ENCODE results near the gene PEPD.

Gene PEPD

DNA sequence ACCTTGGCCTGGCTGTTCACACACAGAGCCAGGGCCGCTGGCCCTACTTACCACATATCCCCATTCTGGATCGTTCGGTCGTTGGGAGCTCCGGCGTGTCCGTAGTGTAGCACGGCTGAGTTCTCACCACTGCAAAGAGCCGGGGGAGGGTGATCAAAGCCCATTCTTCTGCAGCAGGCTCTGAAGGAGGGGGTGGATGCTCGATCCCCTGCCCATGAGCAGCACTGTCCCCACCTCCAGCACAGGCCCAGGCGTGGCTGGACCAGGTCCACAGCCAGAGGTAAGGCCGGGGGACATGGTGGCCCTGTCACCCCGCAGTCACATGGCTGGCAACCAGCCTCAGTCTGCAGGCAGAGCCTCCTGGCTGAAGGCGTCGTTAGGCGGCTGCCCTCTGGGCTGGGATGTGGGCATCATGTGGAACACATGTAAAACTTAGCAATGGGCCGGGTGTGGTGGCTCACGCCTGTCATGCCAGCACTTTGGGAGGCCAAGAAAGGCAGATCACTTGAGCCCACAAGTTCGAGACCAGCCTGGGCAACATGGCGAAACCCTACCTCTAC lies 109.9 kb downstream of the PEPD start:
- TF ChIP-seq, protein P1, sequence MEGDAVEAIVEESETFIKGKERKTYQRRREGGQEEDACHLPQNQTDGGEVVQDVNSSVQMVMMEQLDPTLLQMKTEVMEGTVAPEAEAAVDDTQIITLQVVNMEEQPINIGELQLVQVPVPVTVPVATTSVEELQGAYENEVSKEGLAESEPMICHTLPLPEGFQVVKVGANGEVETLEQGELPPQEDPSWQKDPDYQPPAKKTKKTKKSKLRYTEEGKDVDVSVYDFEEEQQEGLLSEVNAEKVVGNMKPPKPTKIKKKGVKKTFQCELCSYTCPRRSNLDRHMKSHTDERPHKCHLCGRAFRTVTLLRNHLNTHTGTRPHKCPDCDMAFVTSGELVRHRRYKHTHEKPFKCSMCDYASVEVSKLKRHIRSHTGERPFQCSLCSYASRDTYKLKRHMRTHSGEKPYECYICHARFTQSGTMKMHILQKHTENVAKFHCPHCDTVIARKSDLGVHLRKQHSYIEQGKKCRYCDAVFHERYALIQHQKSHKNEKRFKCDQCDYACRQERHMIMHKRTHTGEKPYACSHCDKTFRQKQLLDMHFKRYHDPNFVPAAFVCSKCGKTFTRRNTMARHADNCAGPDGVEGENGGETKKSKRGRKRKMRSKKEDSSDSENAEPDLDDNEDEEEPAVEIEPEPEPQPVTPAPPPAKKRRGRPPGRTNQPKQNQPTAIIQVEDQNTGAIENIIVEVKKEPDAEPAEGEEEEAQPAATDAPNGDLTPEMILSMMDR (IDR thresholded peaks at IDR 0.05; ENCODE audit: insufficient read depth, low read length, missing control alignments): no peak
- ChIA-PET POLR2A (no interaction called here), CTCF (interaction anchor here (1.3 to 19.3 kb wide), 2 partner anchors 170 to 173 kb away, joined by 4 to 406 read pairs; no protein-coding TSS in a partner anchor)
- no peak for DNase-seq (ENCODE audit: low read depth, low spot score)
- no peak overlapping the region for H3K4me3 ChIP-seq (ENCODE audit: low read depth, low read length)

DNA sequence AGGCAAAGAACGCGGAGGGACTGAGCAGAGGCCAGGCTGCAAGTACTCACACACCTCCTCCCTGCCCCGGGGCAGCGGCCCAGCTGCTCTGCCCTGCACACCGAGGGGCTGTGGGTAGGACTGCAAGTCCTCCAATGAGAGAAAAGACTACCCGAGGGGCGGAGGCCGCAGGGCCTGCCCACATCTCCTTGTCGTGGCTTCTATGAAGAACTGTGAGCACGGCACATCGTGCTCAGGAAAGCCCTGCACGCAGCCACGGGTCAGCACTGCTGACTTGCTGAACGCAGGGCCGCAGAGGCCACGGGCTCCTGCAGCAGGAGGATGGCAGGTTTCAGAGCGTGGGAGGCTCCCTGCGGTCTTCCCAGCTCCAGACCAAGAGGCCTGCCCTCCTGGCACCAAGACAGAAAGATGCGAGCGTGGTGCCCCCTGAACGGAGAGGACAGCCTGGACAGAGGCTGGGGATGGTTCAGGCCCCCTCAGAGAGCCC lies 110.6 kb downstream of the PEPD start:
- TF ChIP-seq, protein P1 (IDR thresholded peaks at IDR 0.05; ENCODE audit: insufficient read depth, low read length, missing control alignments): no peak
- DNase-seq (ENCODE audit: low read depth, low spot score): no peak
- CTCF ChIA-PET: interaction anchor here (0.8 to 19.3 kb wide), 4 partner anchors 10 to 172 kb away, joined by 3 to 406 read pairs (median 44); no protein-coding TSS in a partner anchor

DNA sequence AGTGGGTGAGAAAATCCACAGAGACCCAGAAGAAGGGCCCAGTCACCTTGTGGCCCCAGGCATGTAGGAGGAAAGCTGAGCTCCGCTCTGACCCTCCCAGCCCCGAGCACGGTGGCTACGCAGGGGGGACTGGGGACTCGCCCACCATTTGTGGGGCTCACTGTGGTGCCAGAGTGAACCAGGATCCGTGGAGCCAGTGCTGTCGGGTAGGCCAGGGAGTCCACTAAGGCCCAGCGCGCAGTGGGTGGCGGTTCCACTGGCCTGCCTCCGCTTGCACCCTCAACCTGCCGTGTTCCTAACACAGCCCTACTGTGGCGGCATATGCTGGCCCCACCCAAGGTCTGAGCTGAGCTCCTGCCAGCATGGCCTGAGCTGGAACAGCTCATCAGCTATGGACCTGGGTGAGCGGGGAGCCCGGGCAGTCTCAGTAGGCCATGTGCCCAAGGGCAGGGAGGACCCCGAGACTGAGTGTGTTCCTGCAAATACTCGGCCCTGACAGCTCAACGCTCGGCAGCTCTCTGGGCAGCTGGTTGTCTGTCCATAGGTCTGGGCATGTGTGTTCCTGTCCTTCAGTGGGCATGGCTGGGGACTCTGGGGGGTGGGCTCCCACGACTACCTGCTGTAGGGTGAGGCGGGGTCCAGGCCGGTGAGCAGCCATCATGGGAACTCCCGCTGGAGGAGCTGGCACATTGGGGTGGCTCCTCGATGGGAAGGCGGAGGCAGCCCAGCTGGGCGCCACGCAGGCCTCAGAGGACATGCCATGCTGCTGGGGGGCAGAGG lies 111.5 kb downstream of the PEPD start:
- ChIA-PET POLR2A (no interaction called here), CTCF (interaction anchor here (0.8 to 19.3 kb wide), 8 partner anchors 9 to 384 kb away, joined by 3 to 406 read pairs (median 6); no protein-coding TSS in a partner anchor)

More for the DNA sequence above, 110.6 kb downstream of the PEPD start:
- no peak overlapping the region for H3K4me3 ChIP-seq (ENCODE audit: low read depth, low read length)
- POLR2A ChIA-PET: no interaction called here

DNA sequence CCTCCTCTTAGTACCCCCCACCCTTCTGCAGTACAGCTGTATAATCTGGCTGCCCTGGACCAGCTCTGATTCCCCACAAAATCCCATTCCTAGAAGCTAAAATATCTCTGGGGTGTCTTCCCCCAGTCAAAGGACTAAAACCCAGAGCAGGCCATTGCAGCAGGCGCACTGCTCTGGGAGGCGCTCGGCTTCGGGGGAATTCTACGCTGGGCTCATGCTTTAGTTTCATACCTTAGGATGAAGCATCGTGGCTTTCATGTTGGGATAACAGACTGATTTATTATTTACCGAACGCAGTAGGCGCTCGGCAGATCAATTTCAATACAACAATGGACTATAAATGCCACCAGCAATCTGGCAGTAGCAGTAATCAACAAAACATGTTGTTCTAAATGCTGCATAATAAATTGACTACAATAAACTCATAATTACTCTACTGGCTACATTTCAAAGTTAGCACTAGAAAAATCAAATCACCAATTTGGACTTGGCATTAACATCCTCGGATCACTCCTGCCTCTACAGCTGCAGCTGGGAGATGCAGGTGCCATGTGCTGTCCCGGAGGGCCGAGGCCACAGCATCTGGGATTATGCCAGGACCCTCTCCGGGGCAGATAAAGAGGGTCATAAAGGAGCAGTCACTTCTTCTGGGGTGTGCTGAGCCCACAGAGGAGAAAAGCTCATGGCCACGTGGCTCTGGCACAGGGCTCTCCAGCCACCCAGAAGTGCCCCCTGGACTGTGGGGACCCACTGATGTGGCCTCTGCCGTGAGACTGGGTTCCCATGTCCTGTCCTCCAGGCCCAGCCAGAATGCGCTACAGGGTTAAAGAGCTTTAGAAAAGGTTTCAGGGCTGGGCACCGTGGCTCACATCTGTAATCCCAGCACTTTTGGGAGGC lies 112.8 kb downstream of the PEPD start:
- TF ChIP-seq, protein P1 (IDR thresholded peaks at IDR 0.05; ENCODE audit: insufficient read depth, low read length, missing control alignments): no peak

More for the DNA sequence above, 111.5 kb downstream of the PEPD start:
- DNase-seq (ENCODE audit: low read depth, low spot score): no peak
- TF ChIP-seq, protein P1 (IDR thresholded peaks at IDR 0.05; ENCODE audit: insufficient read depth, low read length, missing control alignments): no peak
- no peak overlapping the region for H3K4me3 ChIP-seq (ENCODE audit: low read depth, low read length)

DNA sequence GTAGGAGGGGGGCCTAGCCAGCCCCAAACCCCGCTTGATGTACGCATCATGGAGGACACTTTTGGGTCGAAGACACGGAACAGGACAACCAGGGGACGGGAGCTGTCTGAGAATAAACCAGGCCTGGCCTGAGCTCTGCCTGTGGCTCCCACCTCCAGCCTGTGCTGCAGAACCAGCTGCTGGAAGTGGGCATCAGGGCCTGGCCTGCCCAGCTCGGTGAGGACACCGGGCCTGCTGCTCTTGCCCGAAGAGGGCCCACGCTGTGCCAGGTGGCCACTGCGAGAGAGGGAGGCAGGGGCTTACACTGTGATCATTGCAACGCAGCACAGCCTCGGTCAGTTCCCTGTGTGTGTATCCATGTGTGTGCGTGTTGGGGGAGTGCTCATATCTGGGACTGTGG lies 113.5 kb downstream of the PEPD start:
- no peak overlapping the region for H3K4me3 ChIP-seq (ENCODE audit: low read depth, low read length)
- DNase-seq (ENCODE audit: low read depth, low spot score): no peak
- ChIA-PET POLR2A (no interaction called here), CTCF (interaction anchor here (0.6 to 19.3 kb wide), 13 partner anchors 9 to 370 kb away, joined by 3 to 406 read pairs (median 5); no protein-coding TSS in a partner anchor)
- TF ChIP-seq, protein P1 (IDR thresholded peaks at IDR 0.05; ENCODE audit: insufficient read depth, low read length, missing control alignments): no peak

More for the DNA sequence above, 112.8 kb downstream of the PEPD start:
- no peak overlapping the region for H3K4me3 ChIP-seq (ENCODE audit: low read depth, low read length)
- DNase-seq (ENCODE audit: low read depth, low spot score): no peak
- POLR2A ChIA-PET: no interaction called here
- CTCF ChIA-PET: interaction anchor here (0.6 to 19.3 kb wide), 16 partner anchors 9 to 386 kb away, joined by 3 to 406 read pairs (median 4); no protein-coding TSS in a partner anchor
